ENCODE results near the gene MTA1.
A peak's percentile ranks its signal among the peaks of the same experiment; 100 is the strongest.

MTA1 gene

DNA sequence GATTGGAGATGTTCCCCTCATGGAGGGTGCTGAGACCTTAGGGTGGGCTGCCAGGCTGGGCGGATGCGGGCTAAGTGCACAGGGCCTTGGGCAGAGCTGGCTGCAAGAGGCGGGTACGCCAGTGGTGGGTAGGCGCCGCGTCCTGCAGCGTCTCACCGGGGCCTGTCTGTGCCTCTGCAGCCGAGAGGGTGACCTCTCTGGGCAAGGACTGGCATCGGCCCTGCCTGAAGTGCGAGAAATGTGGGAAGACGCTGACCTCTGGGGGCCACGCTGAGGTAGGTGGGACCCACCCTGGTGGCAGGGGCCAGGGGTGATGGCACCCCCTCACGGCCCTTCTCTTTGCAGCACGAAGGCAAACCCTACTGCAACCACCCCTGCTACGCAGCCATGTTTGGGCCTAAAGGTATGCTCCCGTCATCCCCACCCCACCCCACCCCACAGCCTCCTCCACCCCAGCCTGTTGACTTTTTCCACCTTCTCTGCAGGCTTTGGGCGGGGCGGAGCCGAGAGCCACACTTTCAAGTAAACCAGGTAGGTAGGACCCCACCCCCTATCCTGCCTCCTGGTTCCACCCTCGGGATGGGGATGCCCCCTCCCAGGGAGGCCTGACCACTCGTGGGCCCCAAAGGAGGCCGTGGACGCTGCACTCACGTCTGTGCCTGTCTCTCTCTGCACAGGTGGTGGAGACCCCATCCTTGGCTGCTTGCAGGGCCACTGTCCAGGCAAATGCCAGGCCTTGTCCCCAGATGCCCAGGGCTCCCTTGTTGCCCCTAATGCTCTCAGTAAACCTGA, 68.6 kb downstream of the MTA1 start:
- no peak for DNase-seq (ENCODE audit: low spot score)

DNA sequence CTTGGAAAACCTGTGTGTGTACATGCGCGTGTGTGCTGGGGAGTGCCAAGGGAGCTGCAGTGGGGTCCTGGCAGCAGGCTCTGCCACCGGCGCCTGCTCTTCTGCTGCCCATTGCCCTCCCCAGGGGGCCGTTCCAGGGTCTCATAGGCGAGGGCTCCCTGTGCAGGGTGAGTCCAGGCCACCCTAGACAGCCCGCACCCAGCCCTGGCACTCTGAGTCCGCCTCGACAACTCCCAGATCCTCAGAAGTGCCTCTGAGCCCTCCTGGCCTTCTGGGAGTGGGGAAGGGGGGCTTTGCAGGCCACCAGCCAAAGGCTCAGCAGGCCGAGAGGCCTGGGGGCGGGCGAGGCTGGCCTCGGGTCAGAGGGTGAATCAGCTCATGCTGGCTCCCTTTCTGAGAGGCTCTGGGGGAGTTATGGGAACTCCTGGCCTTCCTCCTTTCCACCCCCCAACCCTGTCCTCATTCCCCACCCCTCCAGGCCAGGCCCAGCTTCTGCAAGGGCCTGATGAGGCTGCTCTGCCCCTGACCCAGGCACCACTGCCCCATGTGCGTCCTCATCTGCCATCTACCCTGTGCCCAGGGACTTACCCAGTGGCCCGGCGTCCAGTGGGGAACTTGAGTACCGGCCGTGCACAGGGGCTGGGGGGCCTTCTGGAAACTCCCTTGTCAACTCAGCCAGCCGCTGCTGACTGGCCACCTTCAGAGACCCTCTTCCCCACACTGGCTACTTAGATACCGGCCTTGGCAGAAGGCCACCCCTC, 69.3 kb downstream of the MTA1 start:
- no peak for DNase-seq (ENCODE audit: low spot score)

DNA sequence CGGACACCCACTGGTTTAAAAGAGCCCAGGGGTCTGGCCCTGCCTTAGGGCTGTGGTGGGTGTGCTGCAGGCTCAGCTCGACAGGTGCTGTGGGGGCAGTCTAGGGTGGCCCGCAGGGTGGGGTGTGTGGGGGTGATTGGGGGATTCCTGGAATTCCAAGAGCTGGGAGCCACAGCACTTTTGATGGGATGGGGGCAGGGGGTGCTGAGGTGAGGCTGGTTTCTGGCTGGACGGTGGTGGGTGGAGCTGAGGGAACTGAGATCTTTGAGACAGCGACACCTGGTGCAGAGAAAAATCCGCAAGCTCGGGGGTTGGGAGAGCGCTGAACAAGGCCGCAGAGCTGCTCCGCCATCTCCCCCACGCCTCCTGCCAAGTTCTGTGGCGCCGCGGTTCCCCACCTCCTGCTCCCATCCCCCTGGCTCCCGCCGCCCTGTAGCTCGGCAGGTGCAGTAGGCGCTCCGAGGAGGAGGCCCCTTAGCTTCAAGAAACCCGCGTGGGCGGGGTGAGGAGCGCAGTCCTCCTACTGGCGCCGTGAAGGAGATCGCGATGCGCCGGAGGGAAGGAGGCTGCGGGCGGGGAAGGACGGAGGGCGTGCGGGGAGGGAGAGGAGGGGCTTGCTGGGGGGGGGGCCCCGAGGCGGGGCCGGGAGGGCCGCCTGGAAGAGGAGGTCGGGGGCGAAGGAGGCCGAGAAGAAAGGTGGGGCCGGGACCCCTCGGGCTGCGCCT, 70.1 kb downstream of the MTA1 start:
- peak; percentile 93 for DNase-seq (ENCODE audit: low spot score)

GRCh38 chr14:105490267-105490571, 70.6 kb downstream of the MTA1 start:
- no peak for DNase-seq (ENCODE audit: low spot score)

GRCh38 chr14:105490572-105491365, 71.1 kb downstream of the MTA1 start, which contains the start of gene TEDC1:
Gene TEDC1, plus strand, starts transcription at chr14:105491246. Its CDS starts 130 bp downstream, at chr14:105491376.
- peak; percentile 100 for DNase-seq (ENCODE audit: low spot score)

DNA sequence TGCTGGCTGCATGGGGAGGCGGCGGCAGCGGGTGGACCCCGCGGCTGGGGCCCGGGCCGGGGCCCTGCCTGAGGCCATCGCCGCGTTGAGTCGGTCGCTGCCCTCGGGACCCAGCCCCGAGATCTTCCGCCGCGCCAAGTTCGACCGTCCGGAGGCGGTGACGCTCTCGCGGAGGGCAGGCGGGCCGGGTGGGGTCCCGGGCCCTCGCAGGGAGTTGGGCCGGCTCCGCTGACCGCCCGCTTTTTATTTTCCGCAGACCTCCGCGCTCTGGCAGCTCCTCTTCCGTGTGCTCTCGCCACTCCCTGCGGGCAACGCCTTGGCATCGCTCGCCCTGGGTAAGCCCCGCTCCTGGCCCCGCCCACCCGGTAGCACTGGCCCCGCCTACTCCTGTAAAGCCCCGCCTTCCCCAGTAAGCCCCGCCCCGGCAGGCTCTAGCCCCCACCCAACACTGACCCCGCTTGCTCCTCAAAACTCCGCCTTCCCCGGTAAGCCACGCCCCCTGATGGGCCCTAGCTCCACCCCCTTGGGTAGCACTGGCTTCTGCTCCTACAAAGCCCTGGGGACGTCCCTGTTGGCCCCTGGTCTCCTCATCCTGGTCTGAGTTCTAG, 71.8 kb downstream of the MTA1 start:
- DNase-seq (ENCODE audit: low spot score) = peak; percentile 58

DNA sequence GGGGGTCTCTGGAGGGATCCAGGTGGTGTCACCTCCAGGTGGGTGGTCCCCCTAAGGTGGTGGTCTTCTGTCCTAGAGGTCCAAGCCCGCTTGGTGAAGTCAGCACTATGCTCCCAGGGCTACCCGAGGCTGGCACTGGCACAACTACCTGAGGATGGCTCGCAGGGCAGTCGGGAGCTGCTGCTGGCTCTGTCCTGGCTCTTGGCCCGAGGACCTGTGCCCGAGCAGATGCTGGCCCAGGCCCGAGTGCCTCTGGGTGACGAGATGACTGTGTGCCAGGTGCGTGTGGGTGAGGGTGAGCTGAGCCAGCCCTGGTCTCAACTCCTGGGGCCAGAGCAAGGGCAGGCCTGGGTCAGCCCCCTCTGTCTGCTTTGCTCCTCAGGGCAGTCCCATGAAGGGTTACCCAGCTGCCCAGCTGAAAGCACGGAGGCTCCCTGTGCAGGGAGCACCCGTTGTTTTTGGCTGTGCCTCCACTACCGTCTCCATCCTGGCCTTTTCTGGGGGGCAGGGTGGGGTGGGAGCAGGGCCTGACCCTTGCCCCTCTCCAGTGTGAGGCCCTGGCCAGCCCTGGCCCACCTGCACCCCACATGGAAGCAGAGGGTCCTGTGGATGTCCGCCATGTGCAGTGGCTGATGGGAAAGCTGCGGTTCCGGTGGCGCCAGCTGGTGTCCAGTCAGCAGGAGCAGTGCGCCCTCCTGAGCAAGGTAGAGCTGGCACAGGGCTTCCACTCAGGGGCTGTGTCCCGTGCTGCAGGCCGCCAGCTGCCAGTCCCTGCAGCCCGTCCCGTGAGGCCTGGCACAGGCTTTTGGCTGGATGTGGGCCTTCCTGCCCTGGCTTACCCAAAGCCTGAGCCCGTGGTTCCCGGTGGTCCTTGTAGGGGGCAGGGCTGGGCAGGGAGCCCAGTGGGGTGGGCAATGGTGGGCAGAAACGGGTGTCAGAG, 72.7 kb downstream of the MTA1 start:
- no peak for DNase-seq (ENCODE audit: low spot score)

- no peak for DNase-seq (ENCODE audit: low spot score)
These were observed 73.6 kb downstream of the MTA1 start for GRCh38 chr14:105492971-105493871.

GRCh38 chr14:105493921-105494605, 74.4 kb downstream of the MTA1 start:
- DNase-seq (ENCODE audit: low spot score) = no peak

DNA sequence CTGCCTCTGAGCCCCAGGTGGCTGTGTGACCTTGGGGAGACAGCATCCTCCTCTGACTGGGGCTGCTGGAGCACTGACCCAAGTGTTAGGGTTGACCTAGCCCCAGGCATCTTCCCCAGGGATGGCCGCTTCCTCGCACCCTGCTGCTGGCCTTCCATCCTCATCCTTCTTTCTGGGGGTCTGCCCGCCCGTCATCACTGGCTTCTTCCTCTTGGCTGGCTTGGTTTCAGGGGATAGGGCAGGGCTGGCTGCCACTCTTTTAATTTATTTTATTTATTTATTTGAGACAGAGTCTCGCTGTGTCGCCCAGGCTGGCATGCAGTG, 74.9 kb downstream of the MTA1 start:
- DNase-seq (ENCODE audit: low spot score) = no peak

GRCh38 chr14:105495101-105495989, 75.7 kb downstream of the MTA1 start:
- peak; percentile 48 for DNase-seq (ENCODE audit: low spot score)

DNA sequence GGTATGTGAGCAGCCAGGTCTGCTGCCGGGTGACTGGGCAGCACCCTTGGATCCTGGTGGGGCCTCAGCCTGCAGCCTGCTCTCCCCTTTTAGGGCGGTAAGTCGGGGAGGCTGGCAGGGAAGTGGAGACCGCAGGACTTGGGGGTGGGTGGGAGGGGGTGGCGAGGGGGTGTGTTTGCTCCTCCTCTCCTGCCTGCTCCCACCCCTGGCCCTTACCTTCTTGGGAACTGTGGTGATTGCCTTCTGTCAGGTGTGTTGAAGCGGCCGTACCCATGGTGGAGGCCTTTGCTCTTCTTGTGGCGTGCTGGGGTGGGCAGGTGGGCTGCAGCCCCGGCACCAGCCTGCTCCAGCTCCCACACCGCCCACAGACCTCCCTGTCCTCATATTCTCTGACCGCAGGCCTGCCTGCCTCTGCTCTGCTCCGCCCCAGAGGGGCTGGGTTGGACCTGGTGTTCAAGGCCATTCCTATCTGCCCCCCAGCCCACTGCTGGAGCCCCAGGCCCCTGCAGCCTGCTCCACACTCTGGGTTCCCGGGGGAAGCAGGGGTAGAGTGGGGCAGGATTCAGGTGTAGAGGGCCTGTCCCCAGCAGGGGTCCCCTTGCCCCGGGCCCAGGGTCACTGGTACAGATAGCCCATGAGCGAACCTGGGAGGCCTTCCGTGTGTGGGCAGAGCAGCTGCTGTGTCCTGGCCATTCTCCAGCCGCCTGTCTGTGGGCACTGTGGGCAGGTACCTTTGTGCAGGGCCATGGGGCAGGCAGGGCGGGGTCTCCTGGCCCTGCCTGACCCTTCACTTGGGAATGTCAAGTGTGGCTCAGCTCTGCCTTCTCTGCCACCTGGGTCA, 76.6 kb downstream of the MTA1 start:
- no peak for DNase-seq (ENCODE audit: low spot score)

DNA sequence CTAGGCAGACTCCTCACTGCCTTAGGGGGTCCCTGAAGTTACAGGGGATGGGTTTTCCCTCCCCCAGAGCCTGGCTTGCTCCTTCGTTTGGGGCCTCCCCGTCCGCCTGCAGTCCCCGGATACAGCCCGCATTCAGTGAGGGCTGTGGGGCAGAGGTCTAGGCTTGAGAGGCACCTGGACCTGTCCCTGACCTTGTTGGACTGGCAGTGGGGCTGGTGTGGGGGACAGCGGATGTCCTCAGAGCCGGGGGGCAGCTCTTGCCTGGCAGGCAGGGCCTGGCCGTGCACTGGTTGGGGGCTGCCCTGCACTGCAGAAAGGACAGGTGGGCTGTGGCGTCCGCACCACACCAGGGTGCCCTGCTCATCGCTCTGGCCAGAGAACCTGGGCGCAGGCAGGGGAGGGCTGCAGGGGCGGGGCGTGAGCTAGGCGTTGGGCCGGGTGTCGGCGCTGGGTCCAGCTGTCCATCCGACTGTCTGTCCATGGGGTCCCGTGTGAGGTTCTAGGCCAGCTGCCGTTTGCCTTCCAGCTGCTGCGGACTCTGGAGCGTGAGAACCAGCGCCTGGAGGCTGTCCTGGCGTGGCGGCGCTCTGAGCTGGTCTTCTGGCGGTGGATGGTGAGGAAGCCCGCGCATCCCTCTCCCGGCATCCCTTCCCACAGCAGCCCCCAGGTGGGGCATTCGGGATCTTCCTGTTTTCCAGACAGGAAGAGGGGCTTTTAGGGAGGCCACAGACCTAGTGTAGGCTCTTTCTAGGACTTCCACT, 77.4 kb downstream of the MTA1 start:
- DNase-seq (ENCODE audit: low spot score) = no peak

GRCh38 chr14:105497671-105498429, 78.2 kb downstream of the MTA1 start:
- no peak for DNase-seq (ENCODE audit: low spot score)
